Stomach (tissue), 9 donors: ENCODE measurements around the gene MRPS16. TPM values are rescaled to one million over a fixed set of nuclear protein-coding genes. Genes with fewer than 3 reads are reported as not detected.

Source experiments
- DNase-seq, 2 donors: peaks; one replicate each; pipeline versions ENCODE4 v3.0.0 to v3.0.0-alpha.2; 2013 to 2019
- H3K27ac ChIP-seq, 5 donors: fragments of 200-600 bp in 4 of 5; sonication (generic) in 4 of 5; one replicate each; pipeline ENCODE4 v1.5.1; 2013 to 2019; ENCODE audit warnings: mild to moderate bottlenecking in 1 of 5, moderate library complexity in 1 of 5
- H3K27me3 ChIP-seq, 3 donors: fragments of 200-600 bp; sonication (generic); one replicate each; pipeline ENCODE4 v1.5.1; 2017 to 2019; ENCODE audit warnings: mixed run types in 1 of 3
- H3K36me3 ChIP-seq, 4 donors: fragments of 200-600 bp; sonication (generic); 1 replicate in 3 of 4; 2 replicates in 1 of 4; pipeline ENCODE4 v1.5.1; 2016 to 2019
- H3K4me1 ChIP-seq, 4 donors: fragments of 200-600 bp; sonication (generic); one replicate each; pipeline ENCODE4 v1.5.1; 2016 to 2019
- H3K4me3 ChIP-seq, 4 donors: fragments of 200-600 bp; sonication (generic) in 3 of 4; one replicate each; pipeline ENCODE4 v1.5.1; 2016 to 2019; ENCODE audit warnings: mild to moderate bottlenecking in 1 of 4
- H3K9me3 ChIP-seq, 4 donors: fragments of 200-600 bp; sonication (generic); one replicate each; pipeline ENCODE4 v1.5.1; 2016 to 2019
- CTCF ChIP-seq, 7 experiments: fragments of 450-650 bp in 4 of 7; fragments of 200-600 bp in 3 of 7; sonication (generic) in 3 of 7; IDR thresholded peaks; one replicate each; pipeline ENCODE4 v1.5.1; 2016 to 2019; ENCODE audit warnings: antibody characterized with exemption in 7 of 7, control low read depth in 2 of 7, mild to moderate bottlenecking in 1 of 7
- EP300 ChIP-seq: sonication (generic); formaldehyde crosslinking; IDR thresholded peaks from one replicate; pipeline ENCODE4 v1.6.1; 2017; ENCODE audit warnings: antibody characterized with exemption
- POLR2A ChIP-seq, 4 donors: fragments of 450-650 bp; IDR thresholded peaks; one replicate each; pipeline ENCODE4 v1.6.1; 2016; ENCODE audit warnings: antibody characterized with exemption in 4 of 4, control low read depth in 2 of 4, mild to moderate bottlenecking in 1 of 4, moderate library complexity in 1 of 4
- POLR2AphosphoS5 ChIP-seq, 3 donors: sonication (generic); formaldehyde crosslinking; IDR thresholded peaks; one replicate each; pipeline ENCODE4 v1.6.1; 2016; ENCODE audit warnings: antibody characterized with exemption in 3 of 3
- WGBS, 5 donors: extraction: QIAGEN DNeasy Blood & Tissue Kit in 3 of 5; methylation state at CpG; one replicate each; pipeline versions ENCODE4 v1.1.5 to v1.1.7; 2013 to 2018; 5-methylcytosine and 5-hydroxymethylcytosine counted together
- intact Hi-C: fragments of 100-400 bp; cut with DNase I; formaldehyde crosslinking; loops from one replicate; pipeline ENCODE4 v1.15.1; 2023; ENCODE audit warnings: low total_unique reads
- polyA plus RNA-seq, 3 donors: library from polyadenylated mRNA; stranded (reverse); fragments of 200-250 nt; gene quantifications; one replicate each; pipeline ENCODE4 v1.2.3, GENCODE V29; 2013
- total RNA-seq, 5 donors: library from RNA; depleted of rRNA; stranded (reverse); fragments of >200 nt; gene quantifications; one replicate each; pipeline versions ENCODE4 v1.1.0 to v1.2.3, GENCODE V29; 2014 to 2016
- donor health status: healthy with polysubstance abuse.
- donor health status: Bipolar disorder and iron deficiency.
- donor health status: healthy.

MRPS16 gene
- total and polyA plus RNA-seq, 8 donors, result 6.4 to 68.7 (median 55.6) TPM

GRCh38 chr10:73238990-73239566 is 13.4 kb downstream of the MRPS16 start:
- DNase-seq, result no peak
- intact Hi-C loops, result no loop called here
- TF ChIP-seq EP300, result no peak
- TF ChIP-seq CTCF (IDR thresholded peaks at IDR 0.05), result no peak
- no peak for TF ChIP-seq POLR2A (IDR thresholded peaks at IDR 0.05)
- no peak for TF ChIP-seq POLR2AphosphoS5 (IDR thresholded peaks at IDR 0.05)
- peaks cover 26 to 100% (median 94%) of the 10 kb centered on the region in 4 donors for H3K36me3 ChIP-seq
- H3K27ac ChIP-seq, result no peak overlapping the region
- 92 to 96% (median 94%) methylated on average over 5 of the region's 5 CpGs for WGBS, 5 donors
- no peak overlapping the region for H3K4me3 ChIP-seq
- H3K4me1 ChIP-seq, result peaks cover 0 to 8% (median 0%) of the 10 kb centered on the region in 4 donors
- H3K9me3 ChIP-seq, result no peaks in the 10 kb centered on the region
- no peaks in the 10 kb centered on the region for H3K27me3 ChIP-seq

- no peak overlapping the region for H3K4me3 ChIP-seq
- no peaks in the 10 kb centered on the region for H3K4me1 ChIP-seq
- DNase-seq, result no peak
- WGBS, 5 donors, result 83 to 89% (median 85%) methylated on average over 7 of the region's 7 CpGs
- intact Hi-C loops, result no loop called here
- TF ChIP-seq POLR2AphosphoS5 (IDR thresholded peaks at IDR 0.05), result no peak
- TF ChIP-seq POLR2A (IDR thresholded peaks at IDR 0.05), result no peak
- TF ChIP-seq EP300, result no peak
- TF ChIP-seq CTCF (IDR thresholded peaks at IDR 0.05), result no peak
- H3K27me3 ChIP-seq, result no peaks in the 10 kb centered on the region
- H3K36me3 ChIP-seq, result peaks cover 7 to 98% (median 88%) of the 10 kb centered on the region in 4 donors
- no peak overlapping the region for H3K27ac ChIP-seq
- no peaks in the 10 kb centered on the region for H3K9me3 ChIP-seq
Measured at GRCh38 chr10:73234695-73235094, 17.7 kb downstream of the MRPS16 start.

GRCh38 chr10:73233883-73234282 is 18.6 kb downstream of the MRPS16 start:
- WGBS, 5 donors, result 86 to 96% (median 92%) methylated on average over 2 of the region's 2 CpGs
- Histone ChIP-seq H3K36me3 (peaks cover 7 to 97% (median 80%) of the 10 kb centered on the region in 4 donors), H3K4me3 (no peak overlapping the region), H3K27ac (no peak overlapping the region), H3K9me3 (no peaks in the 10 kb centered on the region), H3K27me3 (no peaks in the 10 kb centered on the region), H3K4me1 (no peaks in the 10 kb centered on the region)
- TF ChIP-seq POLR2A (IDR thresholded peaks at IDR 0.05), result no peak
- TF ChIP-seq EP300, result no peak
- no peak for TF ChIP-seq POLR2AphosphoS5 (IDR thresholded peaks at IDR 0.05)
- TF ChIP-seq CTCF (IDR thresholded peaks at IDR 0.05), result no peak
- DNase-seq, result no peak
- intact Hi-C loops, result no loop called here

- H3K27me3 ChIP-seq, result no peaks in the 10 kb centered on the region
- no peaks in the 10 kb centered on the region for H3K9me3 ChIP-seq
- intact Hi-C loops, result no loop called here
- no peak overlapping the region for H3K4me3 ChIP-seq
- no peak overlapping the region for H3K27ac ChIP-seq
- TF ChIP-seq POLR2AphosphoS5 (IDR thresholded peaks at IDR 0.05) (no peak), CTCF (IDR thresholded peaks at IDR 0.05) (no peak), EP300 (no peak), POLR2A (IDR thresholded peaks at IDR 0.05) (no peak)
- H3K36me3 ChIP-seq, result peaks cover 7 to 92% (median 77%) of the 10 kb centered on the region in 4 donors
- no peak for DNase-seq
- no peaks in the 10 kb centered on the region for H3K4me1 ChIP-seq
- 85 to 93% (median 87%) methylated on average over 8 of the region's 8 CpGs for WGBS, 5 donors
Measured at GRCh38 chr10:73232887-73233286, 19.6 kb downstream of the MRPS16 start.
